ENCODE measurements around the gene LCAT.

DNA sequence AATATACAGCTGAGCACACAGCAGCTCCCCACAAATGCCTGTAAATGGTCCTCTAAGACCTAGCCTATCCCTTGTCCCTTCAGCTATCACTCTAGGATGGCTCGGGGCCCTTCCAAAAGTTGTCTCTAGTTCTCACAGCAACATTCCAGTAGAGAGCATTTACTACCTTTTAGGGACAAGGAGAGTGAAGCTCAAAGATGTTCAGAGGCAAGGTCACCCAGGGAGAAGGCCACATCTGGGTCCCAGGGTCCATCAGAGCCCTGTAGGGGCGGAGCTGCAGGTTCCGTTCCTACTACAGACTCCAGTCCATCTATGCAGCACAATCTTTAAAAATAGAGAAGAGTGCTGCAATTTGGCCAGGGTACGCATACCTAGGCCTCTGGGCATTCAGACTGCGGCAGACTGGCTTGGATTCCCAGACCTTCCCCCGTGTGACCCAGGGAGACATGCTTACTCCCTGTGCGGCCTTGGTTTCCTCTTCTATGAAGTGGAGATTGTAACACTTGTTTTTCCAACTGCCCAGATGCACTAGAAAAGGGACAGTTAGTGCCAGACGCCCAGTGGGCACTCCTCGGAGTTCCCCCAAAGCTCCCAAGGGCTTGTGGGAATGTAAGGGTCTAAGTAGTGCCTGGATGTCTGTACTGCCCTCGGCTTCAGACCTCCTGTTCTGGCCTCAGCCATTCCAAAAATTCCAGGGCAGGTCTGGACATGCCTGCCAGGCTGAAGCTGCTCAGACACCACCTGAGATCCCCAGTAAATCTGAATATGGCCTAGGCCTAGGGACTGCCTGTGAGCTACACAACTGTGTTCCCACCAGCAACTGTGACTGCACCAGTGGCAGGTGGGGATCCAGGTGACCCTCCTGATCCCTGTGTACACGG lies 22.0 kb upstream of the LCAT start:
- TF ChIP-seq, protein P1, sequence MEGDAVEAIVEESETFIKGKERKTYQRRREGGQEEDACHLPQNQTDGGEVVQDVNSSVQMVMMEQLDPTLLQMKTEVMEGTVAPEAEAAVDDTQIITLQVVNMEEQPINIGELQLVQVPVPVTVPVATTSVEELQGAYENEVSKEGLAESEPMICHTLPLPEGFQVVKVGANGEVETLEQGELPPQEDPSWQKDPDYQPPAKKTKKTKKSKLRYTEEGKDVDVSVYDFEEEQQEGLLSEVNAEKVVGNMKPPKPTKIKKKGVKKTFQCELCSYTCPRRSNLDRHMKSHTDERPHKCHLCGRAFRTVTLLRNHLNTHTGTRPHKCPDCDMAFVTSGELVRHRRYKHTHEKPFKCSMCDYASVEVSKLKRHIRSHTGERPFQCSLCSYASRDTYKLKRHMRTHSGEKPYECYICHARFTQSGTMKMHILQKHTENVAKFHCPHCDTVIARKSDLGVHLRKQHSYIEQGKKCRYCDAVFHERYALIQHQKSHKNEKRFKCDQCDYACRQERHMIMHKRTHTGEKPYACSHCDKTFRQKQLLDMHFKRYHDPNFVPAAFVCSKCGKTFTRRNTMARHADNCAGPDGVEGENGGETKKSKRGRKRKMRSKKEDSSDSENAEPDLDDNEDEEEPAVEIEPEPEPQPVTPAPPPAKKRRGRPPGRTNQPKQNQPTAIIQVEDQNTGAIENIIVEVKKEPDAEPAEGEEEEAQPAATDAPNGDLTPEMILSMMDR (IDR thresholded peaks at IDR 0.05; ENCODE audit: low read depth, low read length, missing input control): no peak
- TF ChIP-seq TAF1 (conservative IDR thresholded peaks at IDR 0.05) (no peak), JUND (IDR thresholded peaks at IDR 0.05) (no peak), RAD21 (IDR thresholded peaks at IDR 0.05) (no peak), RXRA (IDR thresholded peaks at IDR 0.05) (no peak), SP1 (IDR thresholded peaks at IDR 0.05) (no peak), FOXA1 (IDR thresholded peaks at IDR 0.05) (no peak), NR2F2 (IDR thresholded peaks at IDR 0.05) (no peak)
- TF ChIP-seq, protein P2, sequence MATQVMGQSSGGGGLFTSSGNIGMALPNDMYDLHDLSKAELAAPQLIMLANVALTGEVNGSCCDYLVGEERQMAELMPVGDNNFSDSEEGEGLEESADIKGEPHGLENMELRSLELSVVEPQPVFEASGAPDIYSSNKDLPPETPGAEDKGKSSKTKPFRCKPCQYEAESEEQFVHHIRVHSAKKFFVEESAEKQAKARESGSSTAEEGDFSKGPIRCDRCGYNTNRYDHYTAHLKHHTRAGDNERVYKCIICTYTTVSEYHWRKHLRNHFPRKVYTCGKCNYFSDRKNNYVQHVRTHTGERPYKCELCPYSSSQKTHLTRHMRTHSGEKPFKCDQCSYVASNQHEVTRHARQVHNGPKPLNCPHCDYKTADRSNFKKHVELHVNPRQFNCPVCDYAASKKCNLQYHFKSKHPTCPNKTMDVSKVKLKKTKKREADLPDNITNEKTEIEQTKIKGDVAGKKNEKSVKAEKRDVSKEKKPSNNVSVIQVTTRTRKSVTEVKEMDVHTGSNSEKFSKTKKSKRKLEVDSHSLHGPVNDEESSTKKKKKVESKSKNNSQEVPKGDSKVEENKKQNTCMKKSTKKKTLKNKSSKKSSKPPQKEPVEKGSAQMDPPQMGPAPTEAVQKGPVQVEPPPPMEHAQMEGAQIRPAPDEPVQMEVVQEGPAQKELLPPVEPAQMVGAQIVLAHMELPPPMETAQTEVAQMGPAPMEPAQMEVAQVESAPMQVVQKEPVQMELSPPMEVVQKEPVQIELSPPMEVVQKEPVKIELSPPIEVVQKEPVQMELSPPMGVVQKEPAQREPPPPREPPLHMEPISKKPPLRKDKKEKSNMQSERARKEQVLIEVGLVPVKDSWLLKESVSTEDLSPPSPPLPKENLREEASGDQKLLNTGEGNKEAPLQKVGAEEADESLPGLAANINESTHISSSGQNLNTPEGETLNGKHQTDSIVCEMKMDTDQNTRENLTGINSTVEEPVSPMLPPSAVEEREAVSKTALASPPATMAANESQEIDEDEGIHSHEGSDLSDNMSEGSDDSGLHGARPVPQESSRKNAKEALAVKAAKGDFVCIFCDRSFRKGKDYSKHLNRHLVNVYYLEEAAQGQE (IDR thresholded peaks at IDR 0.05): no peak

Measured in liver (tissue), 3 donors.